CD4-positive, alpha-beta T cell treated with Interleukin-4 for 1 hour (primary cell): ENCODE measurements around the gene DPF1.
"Not testable (repeated sequence)": the region's sequence is repeated elsewhere in the genome, so short reads cannot be mapped to it uniquely, and the experiment has no call there.

ENCODE experiments used
- DNase-seq, 2 donors: peaks; one replicate each; pipeline ENCODE4 v3.0.0-alpha.2; 2020 to 2022

The DPF1 gene

GRCh38 chr19:38224014-38224862 is at the start of gene DPF1:
Gene DPF1 (minus strand): TSS chr19:38224222. CDS start chr19:38224142, 80 bp downstream.
- peak; percentile 36 to 50 for DNase-seq

DNA sequence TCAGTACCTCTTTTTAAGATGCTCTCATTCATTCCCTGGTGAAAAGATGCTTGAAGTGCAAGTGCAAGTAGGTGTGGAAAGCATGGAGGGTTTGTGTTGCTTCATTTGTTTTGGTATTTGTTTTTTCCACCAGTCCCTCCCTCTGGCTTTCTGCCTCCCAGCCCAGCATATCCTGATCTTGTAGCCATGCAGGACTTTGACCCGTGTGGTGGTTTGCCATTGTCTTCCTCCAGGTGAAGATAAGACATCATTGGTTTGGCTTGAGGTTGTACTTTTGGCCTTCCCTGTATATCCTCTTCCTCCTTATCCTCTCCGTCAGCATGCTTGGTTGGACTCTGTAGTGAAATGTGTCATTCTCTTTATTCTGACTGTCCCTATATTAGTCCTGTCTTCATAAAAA is 49.5 kb upstream of the DPF1 start:
- no peak for DNase-seq

DNA sequence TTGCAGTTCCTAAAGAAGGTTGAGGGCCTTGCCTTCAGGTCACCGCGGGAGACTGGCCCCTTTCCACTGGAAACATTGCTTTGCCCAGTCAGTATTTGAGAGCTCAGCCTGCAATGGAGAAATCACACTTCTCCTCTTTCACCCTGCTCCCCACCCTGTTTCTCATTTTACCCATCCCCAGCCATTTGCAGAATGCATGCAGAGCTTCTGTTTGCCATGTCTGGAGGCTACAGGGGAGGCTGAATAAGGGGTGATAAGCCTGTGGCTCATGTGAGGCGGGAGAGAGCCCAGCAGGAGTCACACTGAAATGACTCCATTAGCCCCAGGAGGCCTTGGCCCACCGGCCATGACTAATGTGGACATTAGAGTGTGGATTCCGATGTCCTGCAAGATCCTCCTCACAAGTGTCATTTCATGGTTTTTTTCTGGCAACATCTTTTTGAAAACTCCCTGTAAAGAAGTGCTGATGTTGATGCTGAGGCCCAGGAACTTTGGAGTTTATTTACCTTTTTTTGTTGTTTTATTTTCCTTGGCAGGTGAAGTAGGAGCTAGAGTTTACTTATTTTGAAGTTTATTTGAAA is 46.7 kb upstream of the DPF1 start:
- DNase-seq = no peak

- no peak for DNase-seq
These were observed 44.5 kb upstream of the DPF1 start for GRCh38 chr19:38268539-38268938.

- no peak for DNase-seq
These were observed 43.9 kb upstream of the DPF1 start for GRCh38 chr19:38267761-38268483.

DNA sequence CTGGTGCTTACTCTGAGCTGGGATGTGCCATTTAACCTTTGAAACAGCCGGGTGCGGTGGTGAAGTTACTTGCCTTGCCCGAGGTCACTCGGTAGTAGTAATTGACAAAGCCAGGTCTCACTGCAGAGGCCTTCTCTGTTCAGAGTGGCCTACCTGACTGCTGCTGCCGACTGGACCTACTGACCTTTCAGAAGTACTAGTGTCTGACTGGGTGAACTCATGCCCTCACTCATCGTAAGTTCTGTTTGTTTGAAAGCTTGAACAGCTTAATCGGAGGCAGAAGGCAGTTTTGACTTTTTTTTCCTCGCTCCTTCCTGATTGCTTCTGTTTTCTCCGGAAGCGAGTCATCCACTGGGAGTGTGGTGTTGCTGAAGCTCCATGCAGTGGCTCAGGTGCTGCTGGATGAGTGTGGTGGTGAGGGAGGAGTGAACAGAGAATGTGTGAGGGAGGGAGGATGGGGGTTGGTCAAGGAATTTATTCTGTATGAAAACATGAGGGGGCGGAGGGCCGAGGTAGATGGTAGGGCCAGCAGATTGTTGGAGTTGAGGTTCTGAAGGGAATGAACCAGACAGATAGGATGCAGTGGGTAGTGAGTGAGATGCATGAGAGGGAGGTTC is 43.1 kb upstream of the DPF1 start:
- no peak for DNase-seq

- DNase-seq = no peak
These were observed 42.0 kb upstream of the DPF1 start for GRCh38 chr19:38265921-38266429.

- peak; percentile 10 to 33 for DNase-seq
These were observed 41.3 kb upstream of the DPF1 start for GRCh38 chr19:38265213-38265861.

DNA sequence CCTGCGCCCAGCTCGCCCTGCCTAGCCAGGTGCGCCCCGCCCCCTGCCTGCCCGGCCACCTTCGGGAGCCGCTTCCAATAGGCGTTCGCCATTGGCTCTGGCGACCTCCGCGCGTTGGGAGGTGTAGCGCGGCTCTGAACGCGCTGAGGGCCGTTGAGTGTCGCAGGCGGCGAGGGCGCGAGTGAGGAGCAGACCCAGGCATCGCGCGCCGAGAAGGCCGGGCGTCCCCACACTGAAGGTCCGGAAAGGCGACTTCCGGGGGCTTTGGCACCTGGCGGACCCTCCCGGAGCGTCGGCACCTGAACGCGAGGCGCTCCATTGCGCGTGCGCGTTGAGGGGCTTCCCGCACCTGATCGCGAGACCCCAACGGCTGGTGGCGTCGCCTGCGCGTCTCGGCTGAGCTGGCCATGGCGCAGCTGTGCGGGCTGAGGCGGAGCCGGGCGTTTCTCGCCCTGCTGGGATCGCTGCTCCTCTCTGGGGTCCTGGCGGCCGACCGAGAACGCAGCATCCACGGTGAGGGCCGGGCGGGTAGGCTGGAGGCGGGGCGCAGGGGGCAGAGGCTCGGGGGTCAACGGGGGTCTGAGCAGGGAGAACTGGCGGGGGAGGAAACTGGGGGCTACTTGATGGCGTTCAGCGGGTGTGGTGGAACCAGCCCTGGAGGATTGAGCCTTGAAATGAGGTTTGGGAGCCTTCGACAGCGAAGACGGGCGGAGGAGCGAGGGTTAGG is 40.6 kb upstream of the DPF1 start, which contains the start of gene SPINT2:
Gene SPINT2 (plus strand): TSS at position 88 of the 727 bp plus-strand sequence. CDS start 320 bp downstream, at position 408.
- peak in 1 of 2 donors; percentile 71 for DNase-seq

DNA sequence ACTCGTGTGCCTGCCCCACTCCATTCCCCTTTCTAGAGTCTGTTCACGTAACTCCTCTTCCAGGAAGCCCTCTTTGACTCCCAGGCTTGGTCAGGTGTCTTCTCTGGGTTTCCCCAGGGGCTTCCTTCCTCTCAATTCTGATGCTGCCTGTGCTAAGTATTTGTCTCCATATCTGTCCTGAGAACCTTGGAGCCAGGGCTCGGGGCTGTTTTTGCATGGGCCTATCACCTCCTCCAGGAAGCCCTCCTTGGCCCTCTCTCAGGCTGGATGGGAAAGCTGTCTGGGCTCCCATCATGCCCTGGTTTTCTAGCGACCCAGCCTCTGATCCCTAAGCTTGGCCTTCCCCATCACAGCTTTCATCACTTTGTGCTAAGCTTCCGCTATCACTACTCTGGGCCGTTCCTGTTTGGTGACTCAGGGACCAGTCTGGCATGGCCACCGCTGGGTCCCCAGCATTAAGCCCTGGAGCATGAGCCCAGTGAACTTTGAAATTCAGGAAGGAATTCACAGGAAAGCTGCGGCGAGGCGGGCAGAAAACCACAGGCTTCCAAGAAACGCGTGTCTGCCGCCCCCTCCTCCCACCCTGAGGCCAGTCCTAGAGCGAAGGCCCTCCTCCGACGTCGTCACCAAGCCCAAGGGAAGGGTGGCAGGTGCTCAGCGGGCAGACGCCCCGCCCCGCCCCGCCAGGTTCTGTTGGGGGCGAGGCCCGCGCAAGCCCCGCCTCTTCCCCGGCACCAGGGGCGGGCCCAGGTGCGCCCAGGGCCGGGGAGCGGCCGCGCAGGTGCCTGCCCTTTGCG is 39.9 kb upstream of the DPF1 start:
- peak; percentile 90 to 93 for DNase-seq

- DNase-seq = no peak
These were observed 38.7 kb upstream of the DPF1 start for GRCh38 chr19:38262585-38263268.

DNA sequence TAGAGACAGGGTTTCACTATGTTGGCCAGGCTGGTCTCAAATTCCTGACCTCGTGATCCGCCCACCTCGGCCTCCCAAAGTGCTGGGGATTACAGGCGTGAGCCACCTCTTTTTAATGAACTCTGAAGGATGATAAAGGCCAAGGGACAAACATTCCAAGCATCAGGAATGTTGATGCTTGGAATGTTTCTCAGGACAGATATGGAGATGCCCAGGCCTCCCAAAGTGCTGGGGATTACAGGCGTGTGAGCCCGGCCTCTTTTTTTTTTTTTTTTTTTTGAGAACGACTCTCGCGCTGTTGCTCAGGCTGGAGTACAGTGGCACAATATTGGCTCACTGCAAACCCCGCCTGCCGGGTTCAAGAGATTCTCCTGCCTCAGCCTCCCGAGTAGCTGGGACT is 37.9 kb upstream of the DPF1 start:
- not testable (repeated sequence) for DNase-seq

- no peak for DNase-seq
These were observed 31.5 kb upstream of the DPF1 start for GRCh38 chr19:38255383-38256014.

DNA sequence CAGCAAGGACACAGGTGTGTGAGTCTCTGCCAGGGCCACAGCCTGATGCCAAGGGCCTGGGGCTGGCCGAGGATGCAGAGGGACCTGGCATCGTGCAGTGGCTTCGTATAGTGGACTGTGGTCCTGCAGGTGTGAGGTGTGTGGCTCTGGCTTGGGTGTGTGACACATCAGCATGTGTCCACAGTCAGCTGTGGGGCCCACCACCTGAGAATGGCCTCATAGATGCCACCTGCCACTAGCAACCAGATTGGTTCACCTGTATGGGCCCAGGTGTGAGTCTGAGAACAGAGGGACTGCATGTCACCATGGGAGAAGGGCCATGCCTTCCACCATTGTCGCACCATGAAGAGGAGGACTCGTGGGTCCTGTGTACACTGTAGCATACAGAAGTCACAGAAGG is 29.8 kb upstream of the DPF1 start:
- no peak for DNase-seq

GRCh38 chr19:38252941-38253691 is 29.1 kb upstream of the DPF1 start:
- no peak for DNase-seq

- no peak for DNase-seq
These were observed 28.4 kb upstream of the DPF1 start for GRCh38 chr19:38252385-38252784.

GRCh38 chr19:38251564-38252051 is 27.6 kb upstream of the DPF1 start:
- no peak for DNase-seq

DNA sequence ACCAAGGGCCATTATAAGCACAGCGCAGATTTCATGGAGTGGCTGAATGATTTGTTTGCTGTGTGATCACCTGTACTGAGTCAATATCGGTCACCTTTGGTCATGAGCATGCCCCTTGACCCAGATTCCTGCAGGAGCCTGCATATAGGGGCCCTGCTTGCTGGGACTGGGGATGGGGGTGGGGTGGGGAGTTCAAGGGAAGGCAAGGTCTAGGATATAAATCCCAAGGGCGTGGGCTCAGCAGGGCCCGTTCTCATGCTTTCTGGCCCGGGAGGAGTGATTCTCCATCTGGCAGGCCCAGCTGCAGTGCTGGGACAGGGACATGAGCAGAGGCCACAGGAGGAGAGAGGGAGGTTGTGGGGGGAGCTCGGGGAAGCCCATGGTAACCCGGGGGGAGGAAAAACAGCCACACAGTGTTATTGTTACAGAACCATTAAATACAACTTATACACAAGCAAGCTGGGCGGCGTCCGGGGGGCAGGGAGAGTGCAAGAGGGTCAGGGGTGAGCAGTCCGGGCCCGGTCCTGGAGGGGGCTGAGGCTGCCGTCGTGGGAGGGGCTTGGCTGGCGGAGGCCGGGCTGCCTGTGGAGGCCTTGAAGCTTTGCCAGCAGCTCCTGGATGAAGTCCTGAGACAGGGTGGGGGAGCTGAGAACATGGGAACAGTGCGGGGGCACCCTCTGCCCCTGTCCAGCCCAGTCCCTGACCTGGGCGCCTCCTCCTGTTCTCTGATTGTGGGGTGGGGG is 27.0 kb upstream of the DPF1 start:
- no peak for DNase-seq
